Tibial nerve (tissue), 4 donors: ENCODE data around the gene FGGY.

ENCODE experiments used
- CTCF ChIP-seq, 5 experiments: fragments of 200-600 bp in 3 of 5; fragments of 450-650 bp in 2 of 5; sonication (generic) in 3 of 5; IDR thresholded peaks; one replicate each; pipeline ENCODE4 v1.5.1; 2016 to 2019; ENCODE audit warnings: antibody characterized with exemption in 5 of 5, mild to moderate bottlenecking in 3 of 5, moderate library complexity in 2 of 5
- EP300 ChIP-seq, 2 donors: sonication (generic); formaldehyde crosslinking; IDR thresholded peaks; one replicate each; pipeline ENCODE4 v1.6.1; 2017; ENCODE audit warnings: antibody characterized with exemption in 2 of 2, mild to moderate bottlenecking in 1 of 2

DNA sequence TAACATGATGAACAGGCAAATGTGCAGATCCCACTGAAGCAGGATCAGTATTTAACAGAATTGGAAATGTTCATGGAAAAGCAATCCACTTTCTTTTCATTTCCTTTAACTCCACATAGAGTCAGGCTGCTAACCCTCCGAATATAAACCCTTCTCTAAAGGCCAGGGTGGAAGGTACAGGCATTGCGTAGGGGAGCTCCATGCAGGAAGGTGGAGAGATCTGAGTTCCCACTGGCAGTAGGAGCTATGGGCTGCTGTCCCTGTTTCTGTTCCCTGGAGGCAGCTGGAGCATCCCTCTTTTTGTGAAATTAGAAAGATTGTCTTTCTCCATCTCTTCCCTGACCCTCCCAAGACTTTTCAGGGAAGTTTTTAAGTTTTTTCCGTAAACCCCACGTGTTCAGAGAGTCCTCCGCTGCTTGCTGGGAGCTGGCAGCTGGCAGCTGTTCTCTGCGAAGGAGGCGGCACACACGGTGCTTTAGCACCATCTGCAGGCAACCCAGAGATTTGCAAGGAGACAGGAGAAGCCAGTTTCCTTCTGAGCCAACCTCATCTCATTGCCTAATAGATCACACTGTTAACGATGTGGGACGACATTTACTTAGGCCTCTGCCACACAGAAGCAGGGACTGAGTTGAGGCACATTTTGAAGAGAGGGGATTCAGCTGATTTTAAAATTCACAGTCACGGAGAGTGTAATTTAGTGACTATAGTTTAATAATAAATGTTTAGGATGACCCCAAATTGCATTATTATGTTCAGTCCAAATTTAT, 462.4 kb downstream of the FGGY start:
- peak; percentile 92 to 97 (median 95) for TF ChIP-seq CTCF (IDR thresholded peaks at IDR 0.05)
- peak in 1 of 2 donors; percentile 88 for TF ChIP-seq EP300 (IDR thresholded peaks at IDR 0.05)
